IMR-90 (cell line): ENCODE results near the gene PTPRN2. TPM values are rescaled to one million over a fixed set of nuclear protein-coding genes. Genes with fewer than 3 reads are reported as not detected.

Experiments
- ATAC-seq: fragments of 200-7000 bp; cut with Tn5 transposase; 2 replicates; pipeline ENCODE4 v1.9.1; 2020; ENCODE audit warnings: low read depth, mild to moderate bottlenecking, moderate library complexity
- BruUV-seq: library from RNA; stranded (reverse); fragments of 400-500 nt; replicated peaks from 2 replicates; lab custom pipeline; 2021; lab: Mats Ljungman, UMichigan
- CTCF ChIA-PET: fragments of 300-600 bp; formaldehyde crosslinking; extraction: SDS; loops from one replicate; lab custom pipeline; 2021; ENCODE audit warnings: antibody characterized with exemption; lab: Yijun Ruan, JAX
- POLR2A ChIA-PET: fragments of 300-600 bp; sonication (Branson Sonifier 250); formaldehyde crosslinking; loops from one replicate; lab custom pipeline; 2022; ENCODE audit warnings: antibody characterized with exemption; ENCODE audit not compliant: unreplicated experiment; lab: Charles Lee
- DNase-seq: peaks from one replicate; pipeline ENCODE4 v3.0.0; 2013
- H2AFZ ChIP-seq: replicated peaks from 2 replicates; pipeline ENCODE3; 2013; ENCODE audit warnings: low read length, mild to moderate bottlenecking; ENCODE audit not compliant: poor library complexity
- H2AK5ac ChIP-seq: 2 replicates; pipeline ENCODE4 v1.6.1; 2013; ENCODE audit warnings: low read depth, low read length, inconsistent platforms
- H2AK9ac ChIP-seq: replicated peaks from 2 replicates; pipeline ENCODE3; 2013; ENCODE audit warnings: mild to moderate bottlenecking, low read depth, low read length, moderate library complexity; ENCODE audit not compliant: poor library complexity
- H2BK120ac ChIP-seq: 2 replicates; pipeline ENCODE4 v1.6.1; 2013; ENCODE audit warnings: low read depth, low read length, inconsistent platforms
- H2BK15ac ChIP-seq: 3 replicates; pipeline ENCODE4 v1.6.1; 2013; ENCODE audit warnings: low read depth, low read length, inconsistent platforms
- H2BK20ac ChIP-seq: 2 replicates; pipeline ENCODE4 v1.6.1; 2013; ENCODE audit warnings: low read depth, mild to moderate bottlenecking, inconsistent platforms, low read length, moderate library complexity
- H2BK5ac ChIP-seq: 2 replicates; pipeline ENCODE4 v1.6.1; 2013; ENCODE audit warnings: mild to moderate bottlenecking, low read depth, low read length, inconsistent platforms; ENCODE audit not compliant: poor library complexity, severe bottlenecking
- H3K14ac ChIP-seq: replicated peaks from 2 replicates; pipeline ENCODE4 v1.6.1; 2013; ENCODE audit warnings: low read depth, low read length, inconsistent platforms
- H3K18ac ChIP-seq: 2 replicates; pipeline ENCODE4 v1.6.1; 2013; ENCODE audit warnings: low read depth, low read length, control low read depth
- H3K23ac ChIP-seq: 2 replicates; pipeline ENCODE4 v1.6.1; 2013; ENCODE audit warnings: low read depth, low read length, inconsistent platforms
- H3K27ac ChIP-seq: 2 replicates; pipeline ENCODE4 v1.5.1; 2013; ENCODE audit warnings: mild to moderate bottlenecking, control low read depth, low read length; ENCODE audit not compliant: insufficient read depth
- H3K27me3 ChIP-seq: 2 replicates; pipeline ENCODE4 v1.6.1; 2013; ENCODE audit warnings: low read length; ENCODE audit not compliant: control insufficient read depth, insufficient read depth
- H3K36me3 ChIP-seq: 2 replicates; pipeline ENCODE4 v1.6.1; 2013; ENCODE audit warnings: low read length, mixed read lengths; ENCODE audit not compliant: control insufficient read depth, insufficient read depth
- H3K4ac ChIP-seq: 2 replicates; pipeline ENCODE4 v1.6.1; 2013; ENCODE audit warnings: low read depth, low read length, inconsistent platforms
- H3K4me1 ChIP-seq: 2 replicates; pipeline ENCODE4 v1.6.1; 2013; ENCODE audit warnings: low read length, mixed read lengths; ENCODE audit not compliant: control insufficient read depth, insufficient read depth
- H3K4me2 ChIP-seq: 2 replicates; pipeline ENCODE4 v1.6.1; 2013; ENCODE audit warnings: low read depth, mild to moderate bottlenecking, control low read depth, low read length, moderate library complexity
- H3K4me3 ChIP-seq: 2 replicates; pipeline ENCODE4 v1.5.1; 2013; ENCODE audit warnings: low read depth, mild to moderate bottlenecking, control low read depth, low read length, moderate library complexity; ENCODE audit not compliant: insufficient read depth
- H3K56ac ChIP-seq: 2 replicates; pipeline ENCODE4 v1.6.1; 2013; ENCODE audit warnings: low read length, inconsistent platforms; ENCODE audit not compliant: insufficient read depth; ENCODE audit errors: extremely low read depth
- H3K79me1 ChIP-seq, 2 experiments: 2 replicates each; pipeline ENCODE4 v1.6.1; 2013; ENCODE audit warnings: low read length in 2 of 2, inconsistent platforms in 1 of 2, low read depth in 1 of 2
- H3K9ac ChIP-seq: 2 replicates; pipeline ENCODE4 v1.6.1; 2013; ENCODE audit warnings: low read depth, low read length, control low read depth
- H3K9me1 ChIP-seq: 2 replicates; pipeline ENCODE4 v1.6.1; 2013; ENCODE audit warnings: low read length, inconsistent platforms; ENCODE audit not compliant: insufficient read depth
- H3K9me3 ChIP-seq: 2 replicates; pipeline ENCODE4 v1.6.1; 2013; ENCODE audit warnings: low read length; ENCODE audit not compliant: control insufficient read depth, insufficient read depth
- H4K20me1 ChIP-seq: 2 replicates; pipeline ENCODE4 v1.6.1; 2013; ENCODE audit warnings: low read length, inconsistent platforms; ENCODE audit not compliant: insufficient read depth
- H4K5ac ChIP-seq: 2 replicates; pipeline ENCODE4 v1.6.1; 2013; ENCODE audit warnings: mild to moderate bottlenecking, low read depth, low read length, control low read depth
- H4K8ac ChIP-seq, 2 experiments: 2 replicates each; pipeline ENCODE4 v1.6.1; 2013; ENCODE audit warnings: low read depth in 2 of 2, low read length in 2 of 2, control low read depth in 1 of 2, inconsistent platforms in 1 of 2
- H4K91ac ChIP-seq: 2 replicates; pipeline ENCODE4 v1.6.1; 2013; ENCODE audit warnings: low read depth, low read length, inconsistent platforms; ENCODE audit not compliant: insufficient read depth
- BHLHE40 ChIP-seq: fragments of 150-350 bp; IDR thresholded peaks from 2 replicates; pipeline ENCODE4 v1.6.1; 2016; ENCODE audit warnings: mild to moderate bottlenecking, low read depth, low read length
- CEBPB ChIP-seq: IDR thresholded peaks from 2 replicates; pipeline ENCODE4 v1.6.1; 2012; ENCODE audit warnings: low read depth, low read length, improper control_type of control experiment
- CHD1 ChIP-seq: IDR thresholded peaks from 2 replicates; pipeline ENCODE4 v1.6.1; 2012; ENCODE audit warnings: low read depth, low read length, improper control_type of control experiment
- FOS ChIP-seq: fragments of 150-350 bp; IDR thresholded peaks from 2 replicates; pipeline ENCODE4 v1.6.1; 2016; ENCODE audit warnings: low read depth, low read length
- MAFK ChIP-seq: IDR thresholded peaks from 2 replicates; pipeline ENCODE4 v1.6.1; 2012; ENCODE audit warnings: low read depth, low read length, improper control_type of control experiment
- MAZ ChIP-seq: IDR thresholded peaks from 2 replicates; pipeline ENCODE4 v1.6.1; 2012; ENCODE audit warnings: low read depth, mild to moderate bottlenecking, low read length, improper control_type of control experiment, moderate library complexity, borderline replicate concordance
- MXI1 ChIP-seq: IDR thresholded peaks from 2 replicates; pipeline ENCODE4 v1.6.1; 2012; ENCODE audit warnings: low read depth, mild to moderate bottlenecking, low read length, moderate library complexity, borderline replicate concordance
- NFE2L2 ChIP-seq: fragments of 150-350 bp; IDR thresholded peaks from 2 replicates; pipeline ENCODE4 v1.6.1; 2016; ENCODE audit warnings: low read depth, mild to moderate bottlenecking, low read length
- RAD21 ChIP-seq: IDR thresholded peaks from 2 replicates; pipeline ENCODE4 v1.6.1; 2012; ENCODE audit warnings: low read length, improper control_type of control experiment
- RFX5 ChIP-seq: IDR thresholded peaks from 2 replicates; pipeline ENCODE4 v1.8.0; 2012; ENCODE audit warnings: low read depth, mild to moderate bottlenecking, low read length, moderate library complexity
- SMC3 ChIP-seq: fragments of 150-350 bp; IDR thresholded peaks from 2 replicates; pipeline ENCODE4 v1.6.1; 2016; ENCODE audit warnings: low read depth, mild to moderate bottlenecking, antibody characterized with exemption, low read length, moderate library complexity
- WGBS, 2 experiments: methylation state at CpG; one replicate each; pipeline versions ENCODE4 v1.1.5 to v1.1.7; 2013; ENCODE audit warnings: missing lambda C conversion rate in 2 of 2; ENCODE audit not compliant: insufficient read length in 1 of 2; ENCODE audit errors: extremely low coverage in 2 of 2; 5-methylcytosine and 5-hydroxymethylcytosine counted together
- dilution Hi-C: fragments of 300-500 bp; cut with HindIII; formaldehyde crosslinking; loops from one replicate; pipeline ENCODE4 v1.14.3; 2018; ENCODE audit warnings: low sequenced_read_pairs; ENCODE audit not compliant: unreplicated experiment
- in situ Hi-C: fragments of 300-500 bp; cut with MboI; formaldehyde crosslinking; loops from 3 replicates; pipeline ENCODE4 v1.14.3; 2019; ENCODE audit warnings: low sequenced_read_pairs, inconsistent platforms, mixed read lengths
- intact Hi-C: fragments of 100-400 bp; cut with micrococcal nuclease; formaldehyde crosslinking; loops from 2 replicates; pipeline ENCODE4 v1.10.0; 2022
- polyA plus RNA-seq, 3 experiments: library from polyadenylated mRNA; depleted of rRNA; stranded (reverse); fragments of >200 nt; gene quantifications; 2 replicates each; pipeline ENCODE4 v1.2.3, GENCODE V29; 2012; ENCODE audit warnings: low replicate concordance in 1 of 3
- total RNA-seq: library from RNA; depleted of rRNA; stranded (reverse); fragments of >200 nt; gene quantifications from 2 replicates; pipeline ENCODE4 v1.2.3, GENCODE V29; 2012
- TF ChIP-seq, protein P1 (sequence below): fragments of 150-350 bp; IDR thresholded peaks from 2 replicates; pipeline ENCODE4 v1.6.1; 2017; ENCODE audit warnings: mild to moderate bottlenecking, antibody characterized with exemption, low read length, low read depth
- TF ChIP-seq, protein P2 (sequence below): conservative IDR thresholded peaks from 2 replicates; pipeline ENCODE4 v1.5.1; 2012; ENCODE audit warnings: mild to moderate bottlenecking, low read depth, low read length, improper control_type of control experiment

The PTPRN2 gene
- total and polyA plus RNA-seq, 2 of the 4 experiments (the other 2 are of a cell fraction): 0.03 TPM; not detected in 1

DNA sequence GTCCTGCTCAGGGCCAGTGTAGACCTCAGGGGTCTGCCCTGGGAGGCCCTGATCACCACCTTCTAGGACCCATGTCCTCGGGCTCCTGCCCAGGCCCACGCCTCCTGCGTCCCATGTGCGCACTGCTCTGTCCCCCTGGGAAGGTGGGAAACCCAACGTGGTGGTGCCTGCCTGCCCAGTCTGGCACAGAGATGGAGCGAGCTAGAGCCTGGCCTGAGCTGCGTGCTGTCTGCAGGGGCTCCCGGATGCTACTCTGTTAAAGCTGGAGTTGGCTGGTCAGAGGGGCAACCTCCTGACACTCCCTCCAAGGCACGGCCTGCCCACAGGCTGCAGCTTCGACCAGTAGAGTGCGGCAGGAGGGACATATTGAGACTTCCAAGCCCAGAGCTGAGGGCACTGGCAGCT lies 1079.1 kb downstream of the PTPRN2 start:
- H3K79me1 ChIP-seq: no peaks in the 10 kb centered on the region
- H3K9me3 ChIP-seq: peaks cover 5% of the 10 kb centered on the region; the same call in 1 of the 2 replicates
- no peak overlapping the region for H3K9ac ChIP-seq
- intact Hi-C loops (no loop called here), in situ Hi-C loops (no loop called here), dilution Hi-C loops (no loop called here)
- no peak overlapping the region for H3K4me3 ChIP-seq
- CTCF ChIA-PET: no interaction called here
- no peak overlapping the region for H2AK5ac ChIP-seq
- TF ChIP-seq RAD21 (no peak), BHLHE40 (no peak), MXI1 (no peak), RFX5 (no peak), MAZ (no peak), FOS (no peak), CHD1 (no peak), SMC3 (no peak), NFE2L2 (no peak), MAFK (no peak), CEBPB (no peak)
- TF ChIP-seq, protein P1, sequence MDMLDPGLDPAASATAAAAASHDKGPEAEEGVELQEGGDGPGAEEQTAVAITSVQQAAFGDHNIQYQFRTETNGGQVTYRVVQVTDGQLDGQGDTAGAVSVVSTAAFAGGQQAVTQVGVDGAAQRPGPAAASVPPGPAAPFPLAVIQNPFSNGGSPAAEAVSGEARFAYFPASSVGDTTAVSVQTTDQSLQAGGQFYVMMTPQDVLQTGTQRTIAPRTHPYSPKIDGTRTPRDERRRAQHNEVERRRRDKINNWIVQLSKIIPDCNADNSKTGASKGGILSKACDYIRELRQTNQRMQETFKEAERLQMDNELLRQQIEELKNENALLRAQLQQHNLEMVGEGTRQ: no peak
- TF ChIP-seq, protein P2, sequence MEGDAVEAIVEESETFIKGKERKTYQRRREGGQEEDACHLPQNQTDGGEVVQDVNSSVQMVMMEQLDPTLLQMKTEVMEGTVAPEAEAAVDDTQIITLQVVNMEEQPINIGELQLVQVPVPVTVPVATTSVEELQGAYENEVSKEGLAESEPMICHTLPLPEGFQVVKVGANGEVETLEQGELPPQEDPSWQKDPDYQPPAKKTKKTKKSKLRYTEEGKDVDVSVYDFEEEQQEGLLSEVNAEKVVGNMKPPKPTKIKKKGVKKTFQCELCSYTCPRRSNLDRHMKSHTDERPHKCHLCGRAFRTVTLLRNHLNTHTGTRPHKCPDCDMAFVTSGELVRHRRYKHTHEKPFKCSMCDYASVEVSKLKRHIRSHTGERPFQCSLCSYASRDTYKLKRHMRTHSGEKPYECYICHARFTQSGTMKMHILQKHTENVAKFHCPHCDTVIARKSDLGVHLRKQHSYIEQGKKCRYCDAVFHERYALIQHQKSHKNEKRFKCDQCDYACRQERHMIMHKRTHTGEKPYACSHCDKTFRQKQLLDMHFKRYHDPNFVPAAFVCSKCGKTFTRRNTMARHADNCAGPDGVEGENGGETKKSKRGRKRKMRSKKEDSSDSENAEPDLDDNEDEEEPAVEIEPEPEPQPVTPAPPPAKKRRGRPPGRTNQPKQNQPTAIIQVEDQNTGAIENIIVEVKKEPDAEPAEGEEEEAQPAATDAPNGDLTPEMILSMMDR: no peak
- no TSS peak for BruUV-seq
- no peak overlapping the region for H2BK120ac ChIP-seq
- ATAC-seq: no peak
- no peak overlapping the region for H3K56ac ChIP-seq
- no peaks in the 10 kb centered on the region for H3K36me3 ChIP-seq
- no peaks in the 10 kb centered on the region for H4K20me1 ChIP-seq
- H3K23ac ChIP-seq: no peak overlapping the region
- H3K18ac ChIP-seq: no peak overlapping the region
- no peaks in the 10 kb centered on the region for H3K27me3 ChIP-seq
- no peak overlapping the region for H2BK20ac ChIP-seq
- POLR2A ChIA-PET: no interaction called here
- 20% methylated on average over 1 of the region's 11 CpGs; no CpG with 5 or more reads in 1 of the 2 experiments for WGBS, 2 experiments
- H3K27ac ChIP-seq: no peak overlapping the region
- H2BK5ac ChIP-seq: no peak overlapping the region
- H3K4ac ChIP-seq: no peak overlapping the region
- H3K4me2 ChIP-seq: no peak overlapping the region
- H3K14ac ChIP-seq: no peak overlapping the region
- no peak overlapping the region for H4K5ac ChIP-seq
- H3K9me1 ChIP-seq: no peaks in the 10 kb centered on the region
- no peak overlapping the region for H4K8ac ChIP-seq
- no peak overlapping the region for H2AK9ac ChIP-seq
- H3K4me1 ChIP-seq: no peaks in the 10 kb centered on the region
- H2BK15ac ChIP-seq: no peak overlapping the region
- no peak for DNase-seq
- no peak overlapping the region for H2AFZ ChIP-seq
- no peak overlapping the region for H4K91ac ChIP-seq
